Thyroid gland (tissue), 4 donors: Measurements from ENCODE around the gene PTGDR.

ENCODE experiments used
- CTCF ChIP-seq, 6 experiments: fragments of 200-600 bp in 3 of 6; fragments of 450-650 bp in 3 of 6; sonication (generic) in 3 of 6; IDR thresholded peaks; one replicate each; pipeline ENCODE4 v1.5.1; 2016 to 2019; ENCODE audit warnings: antibody characterized with exemption in 6 of 6, mild to moderate bottlenecking in 2 of 6, inconsistent platforms in 1 of 6, moderate library complexity in 1 of 6
- POLR2A ChIP-seq, 2 donors: fragments of 450-650 bp; IDR thresholded peaks; one replicate each; pipeline ENCODE4 v1.6.1; 2017; ENCODE audit warnings: antibody characterized with exemption in 2 of 2, mild to moderate bottlenecking in 2 of 2, moderate library complexity in 1 of 2

- TF ChIP-seq POLR2A (IDR thresholded peaks at IDR 0.05), result no peak
- no peak for TF ChIP-seq CTCF (IDR thresholded peaks at IDR 0.05)
These were observed 58.1 kb downstream of the PTGDR start for GRCh38 chr14:52325630-52326029.
